Activated T-cell treated with anti-CD3 and anti-CD28 coated beads, Interleukin-2, amount 50 U/mL, for 24 hours (primary cell): ENCODE results near the gene LRP6.
A peak's percentile ranks its signal among the peaks of the same experiment; 100 is the strongest.
"Not testable (repeated sequence)": the region's sequence is repeated elsewhere in the genome, so short reads cannot be mapped to it uniquely, and the experiment has no call there.

Source experiments
- DNase-seq: peaks from one replicate; pipeline ENCODE4 v3.0.0-alpha.2; 2020
- H3K27ac Mint-ChIP-seq: 2 replicates; pipeline ENCODE4 v1.8.0; 2020; ENCODE audit warnings: mild to moderate bottlenecking, mixed read lengths
- H3K27me3 Mint-ChIP-seq: 2 replicates; pipeline ENCODE4 v1.8.0; 2020; ENCODE audit warnings: mixed read lengths
- H3K36me3 Mint-ChIP-seq: 2 replicates; pipeline ENCODE4 v1.8.0; 2020; ENCODE audit warnings: low read depth, mixed read lengths
- H3K4me1 Mint-ChIP-seq: 2 replicates; pipeline ENCODE4 v1.8.0; 2020; ENCODE audit warnings: low read depth, mixed read lengths
- H3K4me3 Mint-ChIP-seq: 2 replicates; pipeline ENCODE4 v1.8.0; 2020; ENCODE audit warnings: mild to moderate bottlenecking, moderate library complexity, mixed read lengths
- H3K9me3 Mint-ChIP-seq: 2 replicates; pipeline ENCODE4 v1.8.0; 2020; ENCODE audit warnings: mixed read lengths

LRP6 gene

DNA sequence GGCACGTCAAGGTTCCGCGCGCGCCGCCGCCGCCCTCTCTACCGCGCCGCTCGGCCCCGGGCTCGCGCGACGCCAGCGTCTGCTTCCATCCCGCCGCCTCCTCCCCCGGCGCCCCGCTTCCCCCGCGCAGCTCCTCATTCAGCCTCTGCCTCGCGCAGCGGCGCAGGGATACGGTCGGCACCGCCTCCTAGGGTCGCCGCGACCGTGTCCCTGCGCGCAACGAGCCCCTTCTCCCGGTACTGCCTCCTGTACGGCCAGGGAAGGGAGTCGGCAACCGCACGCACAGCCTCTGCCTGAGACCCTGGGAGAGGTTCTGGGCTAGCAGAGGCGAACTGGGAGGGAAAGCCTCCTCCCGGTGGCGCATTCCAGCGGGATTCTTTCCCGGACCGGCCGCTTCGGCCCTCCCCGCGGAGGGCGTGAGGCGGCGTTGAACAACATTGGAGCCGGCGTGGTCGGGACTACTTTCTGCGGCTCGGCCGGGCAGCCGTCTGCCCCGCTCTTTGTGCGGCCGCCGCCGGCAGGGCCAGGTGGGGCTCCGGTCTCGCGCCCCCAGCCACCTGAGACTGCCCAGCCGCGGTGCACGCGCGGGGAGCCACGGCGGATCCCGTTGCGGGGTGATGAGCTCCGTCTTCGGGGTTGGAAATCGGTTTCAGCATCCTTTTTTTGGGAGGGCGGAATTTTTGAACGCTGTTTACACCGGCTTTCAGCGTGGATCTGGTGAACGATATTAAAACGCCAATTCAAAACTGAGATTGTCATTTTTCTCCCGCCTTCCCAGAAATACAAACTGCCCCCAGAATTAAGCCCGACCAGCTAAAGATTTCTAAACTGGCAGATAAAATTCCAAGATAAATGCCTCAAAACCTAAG is at the start of gene LRP6:
Gene LRP6 (minus strand): TSS at position 172 of the 869 bp plus-strand sequence. CDS start 309 bp downstream, outside the sequence.
- Mint-ChIP-seq H3K4me1 (peaks cover 23% of the 10 kb centered on the region), H3K9me3 (no peaks in the 10 kb centered on the region), H3K27ac (peak within 1 kb of the TSS; percentile 83), H3K27me3 (peaks cover 43% of the 10 kb centered on the region), H3K36me3 (peaks cover 3% of the 10 kb centered on the region), H3K4me3 (peak within 1 kb of the TSS; percentile 85)
- peak; percentile 87 for DNase-seq

DNA sequence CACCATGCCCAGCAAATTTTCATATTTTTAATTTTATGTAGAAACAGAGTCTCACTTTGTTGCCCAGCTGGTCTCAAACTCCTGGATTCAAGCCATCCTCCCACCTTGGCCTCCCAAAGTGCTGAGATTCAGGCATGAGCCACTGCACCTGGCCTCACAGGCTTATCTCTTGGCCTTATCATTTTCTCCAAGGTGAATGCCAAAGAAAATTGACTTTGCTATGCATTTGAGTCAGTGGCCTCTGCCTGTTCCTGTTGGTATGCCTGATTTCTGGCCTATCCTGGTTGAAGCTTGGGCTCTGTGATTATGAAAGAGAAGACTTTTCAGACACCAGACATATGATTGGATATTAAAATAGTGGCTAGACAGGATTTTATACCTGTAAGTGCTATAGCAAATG is 49.0 kb upstream of the LRP6 start:
- peaks cover 4% of the 10 kb centered on the region for H3K4me1 Mint-ChIP-seq
- H3K27ac Mint-ChIP-seq, result no peak overlapping the region
- no peaks in the 10 kb centered on the region for H3K36me3 Mint-ChIP-seq
- no peak for DNase-seq
- peaks cover 2% of the 10 kb centered on the region for H3K27me3 Mint-ChIP-seq
- no peak overlapping the region for H3K4me3 Mint-ChIP-seq
- no peaks in the 10 kb centered on the region for H3K9me3 Mint-ChIP-seq

DNA sequence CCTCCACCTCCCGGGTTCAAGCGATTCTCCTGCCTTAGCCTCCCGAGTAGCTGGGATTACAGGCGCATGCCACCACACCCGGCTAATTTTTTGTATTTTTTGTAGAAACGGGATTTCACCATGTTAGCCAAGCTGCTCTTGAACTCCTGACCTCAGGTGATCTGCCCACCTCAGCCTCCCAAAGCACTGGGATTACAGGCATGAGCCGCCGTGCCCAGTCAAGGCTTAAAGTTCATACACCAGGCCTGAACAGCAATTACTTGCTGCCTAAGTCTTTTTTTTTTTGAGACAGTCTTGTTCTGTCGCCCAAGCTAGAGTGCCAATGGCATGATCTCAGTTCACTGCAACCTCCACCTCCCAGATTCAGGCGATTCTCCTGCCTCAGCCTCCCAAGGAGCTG is 43.9 kb upstream of the LRP6 start:
- H3K4me1 Mint-ChIP-seq, H3K9me3 Mint-ChIP-seq, H3K36me3 Mint-ChIP-seq, H3K4me3 Mint-ChIP-seq, H3K27me3 Mint-ChIP-seq, DNase-seq, H3K27ac Mint-ChIP-seq: not testable (repeated sequence)

DNA sequence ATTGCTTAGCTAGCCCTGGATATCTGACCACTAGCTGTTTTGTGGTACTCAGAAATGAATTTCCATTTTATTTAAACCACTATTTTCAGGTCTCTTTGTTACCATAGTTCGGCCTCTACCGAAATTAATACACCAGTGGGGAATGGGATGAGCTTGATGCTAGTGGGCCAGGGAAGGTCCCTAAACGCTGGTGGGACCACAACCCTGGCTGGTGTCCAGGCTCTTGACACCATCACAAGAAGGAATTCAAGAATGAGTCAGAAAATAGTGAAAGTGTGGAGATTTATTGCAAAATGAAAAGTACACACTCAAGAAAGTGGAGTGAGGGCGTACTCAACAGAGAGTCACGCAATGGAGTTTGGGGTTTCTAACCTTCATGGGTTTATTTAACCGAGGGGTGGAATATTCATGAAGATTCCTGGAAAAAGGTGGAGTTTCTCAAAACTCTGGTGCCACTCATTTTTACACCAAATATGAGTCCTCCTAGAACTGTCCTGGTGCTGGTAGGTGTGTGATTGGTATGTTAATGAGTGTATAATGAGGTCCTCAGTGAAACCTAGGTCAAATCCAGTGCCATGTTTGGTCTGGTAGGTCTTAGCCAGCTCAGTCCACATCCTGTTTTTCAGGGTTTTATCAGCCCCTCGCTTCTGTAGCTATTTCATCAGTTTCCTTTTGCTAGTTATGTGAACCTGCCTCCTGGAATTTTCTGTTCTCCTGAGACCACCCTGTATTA is 38.9 kb upstream of the LRP6 start:
- DNase-seq, result no peak
- Mint-ChIP-seq H3K27me3 (peaks cover 2% of the 10 kb centered on the region), H3K4me3 (no peak overlapping the region), H3K4me1 (peaks cover 3% of the 10 kb centered on the region), H3K36me3 (no peaks in the 10 kb centered on the region), H3K9me3 (no peaks in the 10 kb centered on the region), H3K27ac (no peak overlapping the region)

DNA sequence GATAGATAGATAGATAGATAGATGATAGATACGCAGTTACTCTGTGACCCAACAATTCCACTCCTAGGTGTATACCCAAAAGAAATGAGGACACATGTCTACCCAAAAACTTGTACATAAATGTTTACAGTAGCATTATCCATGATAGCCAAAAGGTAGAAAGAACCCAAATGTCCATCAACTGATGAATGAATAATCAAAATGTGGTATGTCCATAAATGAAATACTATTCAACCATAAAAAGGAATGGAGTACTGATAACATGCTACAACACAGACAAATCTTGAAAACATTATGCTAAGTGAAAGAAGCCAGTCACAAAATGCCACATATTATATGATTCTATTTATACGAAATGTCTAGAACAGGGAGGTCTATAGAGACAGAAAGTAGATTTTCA is 36.1 kb upstream of the LRP6 start:
- Mint-ChIP-seq H3K36me3 (no peaks in the 10 kb centered on the region), H3K9me3 (no peaks in the 10 kb centered on the region), H3K27ac (no peak overlapping the region), H3K27me3 (peaks cover 2% of the 10 kb centered on the region), H3K4me3 (no peak overlapping the region), H3K4me1 (peaks cover 3% of the 10 kb centered on the region)
- DNase-seq, result no peak

DNA sequence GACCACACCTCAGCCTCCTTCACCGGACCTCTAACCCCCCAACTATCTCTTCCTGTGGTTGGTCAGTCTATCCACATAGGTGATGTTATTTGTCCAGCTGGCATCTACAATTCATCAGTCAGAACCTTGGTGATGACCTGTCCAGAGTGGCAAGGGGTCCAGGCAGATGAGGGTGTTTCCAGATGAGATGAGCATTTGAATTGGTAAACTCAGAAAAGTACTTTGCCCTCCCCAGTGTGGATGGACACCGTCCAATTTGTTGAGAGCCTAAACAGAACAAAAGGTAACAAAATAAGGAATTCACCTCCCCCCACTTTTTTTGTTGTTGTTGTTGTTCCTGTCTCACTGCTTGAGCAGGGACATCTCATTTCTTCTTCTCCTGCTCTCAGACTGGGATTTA is 34.3 kb upstream of the LRP6 start:
- H3K36me3 Mint-ChIP-seq, result no peaks in the 10 kb centered on the region
- no peak overlapping the region for H3K27ac Mint-ChIP-seq
- peaks cover under 1% of the 10 kb centered on the region for H3K27me3 Mint-ChIP-seq
- DNase-seq, result no peak
- no peaks in the 10 kb centered on the region for H3K9me3 Mint-ChIP-seq
- H3K4me3 Mint-ChIP-seq, result no peak overlapping the region
- peaks cover 2% of the 10 kb centered on the region for H3K4me1 Mint-ChIP-seq

DNA sequence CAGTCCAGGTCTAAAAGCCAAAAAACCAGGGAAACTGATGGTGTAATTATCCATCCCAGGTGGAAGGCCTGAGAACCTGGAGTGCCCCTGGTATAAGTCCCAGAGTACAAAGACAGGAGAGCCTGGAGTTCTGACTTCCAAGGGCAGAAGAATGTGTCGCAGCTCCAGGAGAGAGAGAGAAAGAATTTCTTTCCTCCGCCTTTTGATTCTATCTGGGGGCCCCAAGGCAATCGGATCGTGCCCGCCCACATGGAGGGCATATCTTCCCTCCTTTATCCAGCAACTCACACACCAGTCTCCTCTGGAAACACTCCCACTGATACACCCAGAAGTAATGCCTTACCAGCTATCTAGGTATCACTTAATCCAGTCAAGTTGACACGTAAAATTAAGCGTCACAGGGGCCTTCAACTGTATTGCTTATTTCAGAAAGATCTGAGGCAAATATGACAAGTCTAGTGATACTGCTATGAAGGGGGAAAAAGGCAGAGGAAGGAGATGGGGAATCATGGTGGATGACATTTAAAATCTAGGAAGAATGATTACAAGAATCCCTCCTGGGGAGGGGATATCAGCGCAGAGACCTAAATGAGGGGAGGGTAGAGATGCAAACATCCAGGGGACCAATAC is 30.5 kb upstream of the LRP6 start:
- H3K27me3 Mint-ChIP-seq, result no peaks in the 10 kb centered on the region
- no peaks in the 10 kb centered on the region for H3K4me1 Mint-ChIP-seq
- H3K4me3 Mint-ChIP-seq, result no peak overlapping the region
- no peaks in the 10 kb centered on the region for H3K36me3 Mint-ChIP-seq
- H3K27ac Mint-ChIP-seq, result no peak overlapping the region
- H3K9me3 Mint-ChIP-seq, result no peaks in the 10 kb centered on the region
- no peak for DNase-seq

DNA sequence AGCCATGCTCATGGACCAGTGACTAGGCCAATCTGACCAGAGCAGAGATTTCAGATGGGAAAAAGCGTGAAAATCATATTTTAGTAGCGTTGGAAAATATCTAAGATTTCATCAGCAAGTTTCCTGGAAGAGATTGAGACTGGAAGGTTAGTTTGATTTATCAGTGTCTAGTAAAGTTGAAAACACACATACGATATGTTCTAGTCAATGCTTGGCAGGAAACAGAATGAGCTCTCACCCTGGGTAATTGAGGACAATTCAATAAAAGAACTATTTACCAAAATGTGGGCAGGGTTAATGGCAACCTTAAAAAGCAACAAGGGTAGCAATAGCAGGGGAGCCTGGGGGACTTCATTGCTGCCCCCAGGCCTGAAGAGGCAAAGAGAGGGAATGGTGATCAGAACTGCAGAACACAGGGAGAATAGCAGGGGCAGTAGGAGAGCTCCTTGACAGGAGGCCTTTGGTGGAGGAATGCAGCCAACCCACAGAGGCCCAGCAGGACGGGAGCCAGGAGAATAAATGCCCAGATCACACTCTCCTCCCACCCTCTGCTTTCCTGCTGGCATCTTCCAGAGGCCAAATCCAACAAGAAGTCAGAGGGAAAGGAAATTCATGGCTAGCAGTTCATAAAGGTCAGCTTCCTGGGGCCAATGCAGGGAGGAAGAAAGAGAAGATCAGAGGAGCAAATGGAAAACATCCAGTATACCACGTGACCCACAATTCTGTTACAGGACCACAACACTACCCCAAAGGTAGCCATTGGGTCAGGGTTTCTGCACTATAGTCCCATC is 27.6 kb upstream of the LRP6 start:
- Mint-ChIP-seq H3K9me3 (no peaks in the 10 kb centered on the region), H3K27me3 (no peaks in the 10 kb centered on the region), H3K4me1 (peaks cover 8% of the 10 kb centered on the region), H3K27ac (no peak overlapping the region), H3K36me3 (no peaks in the 10 kb centered on the region), H3K4me3 (no peak overlapping the region)
- no peak for DNase-seq

DNA sequence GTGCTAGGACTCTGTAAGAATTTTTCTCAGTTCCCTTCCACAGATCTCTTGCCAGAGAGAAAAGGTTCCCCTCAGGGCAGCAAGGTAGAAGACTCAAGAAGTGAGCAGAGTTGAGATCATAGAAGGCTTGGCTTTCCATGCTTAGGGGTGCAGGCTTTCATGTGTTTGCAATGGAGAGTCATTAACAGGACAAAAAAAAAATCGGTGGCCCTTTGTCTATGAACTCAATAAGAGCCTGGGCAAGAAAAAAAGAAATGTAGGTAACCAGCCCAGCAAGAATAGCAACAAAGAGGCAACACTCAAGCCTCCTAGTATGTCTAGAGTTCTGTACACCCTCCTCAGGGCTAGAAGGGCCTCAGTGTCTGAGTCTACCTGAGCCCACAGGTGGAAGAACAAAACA is 23.4 kb upstream of the LRP6 start:
- H3K4me1 Mint-ChIP-seq, result peaks cover 8% of the 10 kb centered on the region
- no peaks in the 10 kb centered on the region for H3K9me3 Mint-ChIP-seq
- no peak overlapping the region for H3K27ac Mint-ChIP-seq
- H3K27me3 Mint-ChIP-seq, result no peaks in the 10 kb centered on the region
- no peak overlapping the region for H3K4me3 Mint-ChIP-seq
- no peaks in the 10 kb centered on the region for H3K36me3 Mint-ChIP-seq
- DNase-seq, result no peak

DNA sequence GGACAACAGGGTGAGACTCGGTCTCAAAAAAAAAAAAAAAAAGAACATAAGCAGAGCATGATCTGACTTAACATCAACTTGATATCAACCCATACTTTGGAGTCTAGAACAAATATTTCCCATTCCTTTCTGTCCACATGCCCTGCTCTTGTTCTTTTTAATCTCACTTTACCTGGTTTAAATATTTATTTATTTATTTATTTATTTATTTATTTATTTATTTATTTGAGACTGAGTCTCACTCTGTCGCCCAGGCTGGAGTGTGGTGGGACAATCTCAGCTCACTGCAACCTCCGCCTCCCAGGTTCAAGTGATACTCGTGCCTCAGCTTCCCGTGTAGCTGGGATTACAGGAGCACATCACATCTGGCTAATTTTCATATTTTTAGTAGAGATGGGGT is 19.6 kb upstream of the LRP6 start:
- Mint-ChIP-seq H3K4me3 (no peak overlapping the region), H3K9me3 (no peaks in the 10 kb centered on the region), H3K27me3 (peaks cover 19% of the 10 kb centered on the region), H3K36me3 (no peaks in the 10 kb centered on the region), H3K4me1 (peaks cover 14% of the 10 kb centered on the region), H3K27ac (no peak overlapping the region)
- DNase-seq, result no peak

DNA sequence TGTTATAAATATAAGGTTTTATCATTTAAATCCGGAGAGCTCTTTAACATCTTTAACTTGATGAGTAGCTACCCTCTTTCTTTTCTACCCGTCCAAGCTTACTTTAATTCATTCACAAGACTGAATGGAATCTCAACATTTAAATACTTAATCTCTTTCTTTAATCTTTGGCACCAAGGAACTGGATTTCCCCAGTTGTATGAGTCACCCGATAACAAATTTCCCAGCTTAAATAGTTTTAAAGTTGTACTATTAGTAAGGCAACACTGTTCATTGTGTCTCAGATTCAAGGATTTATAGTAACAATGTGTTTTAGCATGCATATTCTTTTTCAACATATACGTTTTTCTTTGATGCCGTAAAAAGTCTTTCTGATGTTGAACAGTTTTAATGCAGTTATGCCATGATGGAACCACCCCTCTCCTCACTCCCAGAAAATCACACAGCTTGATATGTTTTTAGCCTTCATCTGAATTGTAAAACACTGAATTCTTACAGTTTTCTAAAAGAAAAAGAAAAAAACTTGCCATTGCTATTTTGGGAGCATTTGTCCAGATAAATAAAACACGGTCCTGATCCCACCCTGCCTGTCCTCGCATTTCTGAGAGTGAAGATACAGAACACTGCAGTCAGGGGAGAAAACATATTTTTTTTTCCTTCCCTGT is 16.0 kb upstream of the LRP6 start:
- Mint-ChIP-seq H3K9me3 (no peaks in the 10 kb centered on the region), H3K36me3 (no peaks in the 10 kb centered on the region), H3K4me3 (no peak overlapping the region), H3K27me3 (peaks cover 19% of the 10 kb centered on the region), H3K4me1 (peaks cover 6% of the 10 kb centered on the region), H3K27ac (no peak overlapping the region)
- DNase-seq, result no peak

DNA sequence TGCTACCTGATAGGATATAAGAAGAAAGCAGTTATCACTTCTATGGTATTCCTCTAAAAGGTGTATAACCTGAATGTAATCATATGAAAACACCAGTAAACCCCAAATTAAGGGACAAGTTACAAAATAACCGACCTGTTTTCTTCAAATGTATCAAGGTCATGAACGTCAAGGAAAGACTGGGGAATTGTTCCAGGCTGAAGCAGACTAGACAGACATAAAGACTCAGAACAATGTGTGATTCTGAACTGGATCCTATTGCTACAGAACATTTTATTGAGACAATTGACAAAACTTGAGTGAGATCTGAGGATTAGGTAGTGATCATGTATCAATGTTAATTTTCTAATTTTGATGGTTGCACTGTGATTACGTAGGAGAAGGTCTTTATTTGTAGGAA is 15.4 kb upstream of the LRP6 start:
- no peak overlapping the region for H3K4me3 Mint-ChIP-seq
- peaks cover 6% of the 10 kb centered on the region for H3K4me1 Mint-ChIP-seq
- H3K36me3 Mint-ChIP-seq, result no peaks in the 10 kb centered on the region
- peaks cover 2% of the 10 kb centered on the region for H3K9me3 Mint-ChIP-seq
- no peak for DNase-seq
- no peak overlapping the region for H3K27ac Mint-ChIP-seq
- peaks cover 19% of the 10 kb centered on the region for H3K27me3 Mint-ChIP-seq

DNA sequence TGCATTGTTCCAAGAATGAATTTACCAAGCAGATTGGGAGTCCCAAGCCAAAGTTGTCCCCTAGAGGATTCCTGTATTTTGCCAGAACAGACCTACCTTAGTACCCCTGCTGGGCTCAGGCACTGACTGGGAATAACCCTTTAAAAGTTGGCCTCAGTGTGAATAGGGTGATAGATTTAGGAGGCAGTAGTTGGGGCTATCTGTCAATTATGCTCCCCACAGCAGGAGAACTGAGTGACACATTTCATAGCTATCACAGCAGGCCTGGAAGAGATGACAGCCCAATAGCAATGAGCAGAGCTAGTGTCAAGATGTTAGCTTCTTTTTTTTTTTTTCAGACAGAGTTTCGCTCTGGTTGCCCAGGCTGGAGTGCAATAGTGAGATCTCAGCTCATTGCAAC is 14.3 kb upstream of the LRP6 start:
- no peak overlapping the region for H3K27ac Mint-ChIP-seq
- H3K4me3 Mint-ChIP-seq, result no peak overlapping the region
- peaks cover 9% of the 10 kb centered on the region for H3K9me3 Mint-ChIP-seq
- H3K4me1 Mint-ChIP-seq, result peaks cover 6% of the 10 kb centered on the region
- H3K27me3 Mint-ChIP-seq, result peaks cover 19% of the 10 kb centered on the region
- DNase-seq, result no peak
- no peaks in the 10 kb centered on the region for H3K36me3 Mint-ChIP-seq

DNA sequence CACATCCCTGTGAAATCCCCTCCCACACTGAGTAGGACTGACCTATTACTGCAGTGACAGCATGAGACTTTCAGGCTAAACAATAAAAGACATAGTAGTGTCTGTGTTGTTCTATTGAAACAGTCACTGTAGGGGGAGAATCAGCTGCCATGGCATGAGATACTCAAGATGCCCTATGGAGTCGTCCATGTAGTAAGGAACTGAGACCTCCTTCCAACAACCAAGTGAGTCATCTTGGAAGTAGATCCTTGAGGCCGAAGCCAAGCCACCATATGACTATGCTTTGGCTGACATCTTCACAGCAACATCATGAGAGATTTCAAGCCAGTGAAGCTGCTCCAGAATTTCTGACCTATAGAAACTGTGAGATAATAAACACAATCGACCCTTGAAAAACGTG is 12.1 kb upstream of the LRP6 start:
- H3K4me3 Mint-ChIP-seq, result no peak overlapping the region
- no peak overlapping the region for H3K27ac Mint-ChIP-seq
- DNase-seq, result no peak
- peaks cover 6% of the 10 kb centered on the region for H3K4me1 Mint-ChIP-seq
- no peaks in the 10 kb centered on the region for H3K36me3 Mint-ChIP-seq
- peaks cover 15% of the 10 kb centered on the region for H3K27me3 Mint-ChIP-seq
- peaks cover 12% of the 10 kb centered on the region for H3K9me3 Mint-ChIP-seq
